Ishikawa (cell line): Measurements from ENCODE around the gene CBFA2T2.

Source experiments
- CEBPB ChIP-seq: IDR thresholded peaks from 2 replicates; pipeline ENCODE4 v1.6.1; 2012
- CREB1 ChIP-seq: IDR thresholded peaks from 2 replicates; pipeline ENCODE4 v1.6.1; 2012; ENCODE audit warnings: low read depth
- EP300 ChIP-seq: IDR thresholded peaks from 2 replicates; pipeline ENCODE4 v1.6.1; 2012; ENCODE audit warnings: borderline replicate concordance
- NFIC ChIP-seq: IDR thresholded peaks from 2 replicates; pipeline ENCODE4 v1.6.1; 2012
- RAD21 ChIP-seq: IDR thresholded peaks from 2 replicates; pipeline ENCODE4 v1.6.1; 2012; ENCODE audit warnings: low read depth
- TAF1 ChIP-seq: IDR thresholded peaks from 2 replicates; pipeline ENCODE4 v1.6.1; 2012; ENCODE audit warnings: low read depth, mild to moderate bottlenecking
- TCF12 ChIP-seq: IDR thresholded peaks from 2 replicates; pipeline ENCODE4 v1.6.1; 2012; ENCODE audit warnings: low read depth
- YY1 ChIP-seq: IDR thresholded peaks from 2 replicates; pipeline ENCODE4 v1.6.1; 2012; ENCODE audit warnings: low read depth
- ZBTB7A ChIP-seq: IDR thresholded peaks from 2 replicates; pipeline ENCODE4 v1.6.1; 2012; ENCODE audit warnings: low read depth
- TF ChIP-seq, protein P1 (sequence below): IDR thresholded peaks from 2 replicates; pipeline ENCODE4 v1.6.1; 2012
- TF ChIP-seq, protein P2 (sequence below): IDR thresholded peaks from 2 replicates; pipeline ENCODE4 v1.6.1; 2012; ENCODE audit warnings: low read depth, mild to moderate bottlenecking

DNA sequence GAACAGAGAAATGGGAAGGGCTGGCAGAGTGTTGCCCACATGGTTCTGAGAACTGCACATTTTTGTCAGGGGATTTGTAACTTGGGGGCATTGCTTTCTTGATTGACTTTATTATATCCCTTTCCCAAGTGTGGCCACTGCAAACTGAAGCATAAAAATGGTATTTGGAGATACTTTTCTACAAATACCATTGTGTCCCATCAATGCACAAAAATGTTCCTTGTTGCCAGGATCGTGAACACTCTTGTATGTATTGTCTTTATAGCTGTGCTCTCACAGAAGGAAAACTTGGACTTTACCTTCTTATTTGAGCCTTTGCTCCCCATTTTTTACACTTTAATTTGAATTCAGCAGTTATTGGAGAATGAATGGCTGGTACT, 115.1 kb downstream of the CBFA2T2 start:
- no peak for TF ChIP-seq CEBPB
- TF ChIP-seq, protein P1, sequence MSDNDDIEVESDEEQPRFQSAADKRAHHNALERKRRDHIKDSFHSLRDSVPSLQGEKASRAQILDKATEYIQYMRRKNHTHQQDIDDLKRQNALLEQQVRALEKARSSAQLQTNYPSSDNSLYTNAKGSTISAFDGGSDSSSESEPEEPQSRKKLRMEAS = no peak
- TF ChIP-seq, protein P2, sequence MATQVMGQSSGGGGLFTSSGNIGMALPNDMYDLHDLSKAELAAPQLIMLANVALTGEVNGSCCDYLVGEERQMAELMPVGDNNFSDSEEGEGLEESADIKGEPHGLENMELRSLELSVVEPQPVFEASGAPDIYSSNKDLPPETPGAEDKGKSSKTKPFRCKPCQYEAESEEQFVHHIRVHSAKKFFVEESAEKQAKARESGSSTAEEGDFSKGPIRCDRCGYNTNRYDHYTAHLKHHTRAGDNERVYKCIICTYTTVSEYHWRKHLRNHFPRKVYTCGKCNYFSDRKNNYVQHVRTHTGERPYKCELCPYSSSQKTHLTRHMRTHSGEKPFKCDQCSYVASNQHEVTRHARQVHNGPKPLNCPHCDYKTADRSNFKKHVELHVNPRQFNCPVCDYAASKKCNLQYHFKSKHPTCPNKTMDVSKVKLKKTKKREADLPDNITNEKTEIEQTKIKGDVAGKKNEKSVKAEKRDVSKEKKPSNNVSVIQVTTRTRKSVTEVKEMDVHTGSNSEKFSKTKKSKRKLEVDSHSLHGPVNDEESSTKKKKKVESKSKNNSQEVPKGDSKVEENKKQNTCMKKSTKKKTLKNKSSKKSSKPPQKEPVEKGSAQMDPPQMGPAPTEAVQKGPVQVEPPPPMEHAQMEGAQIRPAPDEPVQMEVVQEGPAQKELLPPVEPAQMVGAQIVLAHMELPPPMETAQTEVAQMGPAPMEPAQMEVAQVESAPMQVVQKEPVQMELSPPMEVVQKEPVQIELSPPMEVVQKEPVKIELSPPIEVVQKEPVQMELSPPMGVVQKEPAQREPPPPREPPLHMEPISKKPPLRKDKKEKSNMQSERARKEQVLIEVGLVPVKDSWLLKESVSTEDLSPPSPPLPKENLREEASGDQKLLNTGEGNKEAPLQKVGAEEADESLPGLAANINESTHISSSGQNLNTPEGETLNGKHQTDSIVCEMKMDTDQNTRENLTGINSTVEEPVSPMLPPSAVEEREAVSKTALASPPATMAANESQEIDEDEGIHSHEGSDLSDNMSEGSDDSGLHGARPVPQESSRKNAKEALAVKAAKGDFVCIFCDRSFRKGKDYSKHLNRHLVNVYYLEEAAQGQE = no peak
- TF ChIP-seq RAD21 = no peak
- no peak for TF ChIP-seq EP300
- TF ChIP-seq TCF12 = no peak
- TF ChIP-seq YY1 = no peak
- no peak for TF ChIP-seq ZBTB7A
- no peak for TF ChIP-seq NFIC
- no peak for TF ChIP-seq CREB1
- no peak for TF ChIP-seq TAF1
